GM23248 (cell line): Measurements from ENCODE around the gene ARL1. TPM values are rescaled to one million over a fixed set of nuclear protein-coding genes. Genes with fewer than 3 reads are reported as not detected.
"Not testable (repeated sequence)": the region's sequence is repeated elsewhere in the genome, so short reads cannot be mapped to it uniquely, and the experiment has no call there.

Source experiments
- DNase-seq: peaks from one replicate; pipeline ENCODE4 v3.0.0-alpha.2; 2015
- H2AFZ ChIP-seq: fragments of 200-600 bp; sonication (generic); 2 replicates; pipeline ENCODE4 v1.6.1; 2016; ENCODE audit warnings: antibody characterized with exemption
- H3F3A ChIP-seq: fragments of 200-600 bp; sonication (generic); 2 replicates; pipeline ENCODE4 v1.6.1; 2016; ENCODE audit warnings: mild to moderate bottlenecking, antibody characterized with exemption, mixed run types; ENCODE audit not compliant: insufficient read depth
- H3K27ac ChIP-seq: fragments of 200-600 bp; sonication (generic); 2 replicates; pipeline ENCODE4 v1.5.1; 2016; ENCODE audit warnings: mild to moderate bottlenecking
- H3K27me3 ChIP-seq: fragments of 200-600 bp; sonication (generic); replicated peaks from 2 replicates; pipeline ENCODE4 v1.6.1; 2016; ENCODE audit warnings: mild to moderate bottlenecking; ENCODE audit not compliant: insufficient read depth
- H3K36me3 ChIP-seq: fragments of 200-600 bp; sonication (generic); 2 replicates; pipeline ENCODE4 v1.6.1; 2016; ENCODE audit warnings: low read depth, mild to moderate bottlenecking
- H3K4me1 ChIP-seq: fragments of 200-600 bp; sonication (generic); 2 replicates; pipeline ENCODE4 v1.6.1; 2016; ENCODE audit warnings: mild to moderate bottlenecking; ENCODE audit not compliant: insufficient read depth
- H3K4me2 ChIP-seq: fragments of 200-600 bp; sonication (generic); one replicate; pipeline ENCODE4 v1.6.1; 2016; ENCODE audit warnings: mild to moderate bottlenecking; ENCODE audit not compliant: unreplicated experiment
- H3K4me3 ChIP-seq: fragments of 200-600 bp; sonication (generic); 2 replicates; pipeline ENCODE4 v1.5.1; 2016; ENCODE audit warnings: mild to moderate bottlenecking
- H3K79me2 ChIP-seq: fragments of 200-600 bp; sonication (generic); 2 replicates; pipeline ENCODE4 v1.6.1; 2016; ENCODE audit warnings: mild to moderate bottlenecking; ENCODE audit not compliant: insufficient read depth
- H3K9ac ChIP-seq: fragments of 200-600 bp; sonication (generic); 2 replicates; pipeline ENCODE4 v1.6.1; 2016; ENCODE audit warnings: mild to moderate bottlenecking
- H3K9me2 ChIP-seq: fragments of 200-600 bp; sonication (generic); 2 replicates; pipeline ENCODE4 v1.6.1; 2016; ENCODE audit warnings: mixed run types, mild to moderate bottlenecking, moderate library complexity; ENCODE audit not compliant: insufficient read depth
- H3K9me3 ChIP-seq: fragments of 200-600 bp; sonication (generic); one replicate; pipeline ENCODE4 v1.6.1; 2017; ENCODE audit warnings: low read depth
- H4K20me1 ChIP-seq: fragments of 200-600 bp; sonication (generic); 2 replicates; pipeline ENCODE4 v1.6.0; 2016; ENCODE audit not compliant: insufficient read depth
- EZH2 ChIP-seq: fragments of 200-600 bp; sonication (generic); IDR thresholded peaks from 2 replicates; pipeline ENCODE4 v1.6.1; 2018; ENCODE audit warnings: antibody characterized with exemption, mild to moderate bottlenecking; ENCODE audit not compliant: insufficient read depth, poor library complexity, severe bottlenecking
- EZH2phosphoT487 ChIP-seq: fragments of 200-600 bp; sonication (generic); IDR thresholded peaks from 2 replicates; pipeline ENCODE4 v1.6.1; 2018; ENCODE audit warnings: antibody characterized with exemption, moderate library complexity, mild to moderate bottlenecking, low read depth; ENCODE audit not compliant: insufficient read depth
- WGBS, 2 experiments: methylation state at CpG; one replicate each; pipeline ENCODE4 v1.1.6; 2015 to 2017; ENCODE audit warnings: low lambda C conversion rate in 2 of 2, low coverage in 1 of 2; ENCODE audit errors: missing lambda C conversion rate in 2 of 2; 5-methylcytosine and 5-hydroxymethylcytosine counted together
- in situ Hi-C: fragments of 300-500 bp; cut with MboI; formaldehyde crosslinking; loops from 2 replicates; pipeline ENCODE4 v1.15.0; 2020
- polyA plus RNA-seq: library from polyadenylated mRNA; unstranded; fragments of >200 nt; fragmentation: Nextera tagmentation; extraction: Ambion mirVana; gene quantifications from 2 replicates; pipeline ENCODE4 v1.2.1, GENCODE V29; 2016
- total RNA-seq: library from RNA; depleted of rRNA; stranded (reverse); fragments of >200 nt; shearing (Covaris generic); gene quantifications from 2 replicates; pipeline ENCODE4 v1.2.3, GENCODE V29; 2014

The ARL1 gene
- total and polyA plus RNA-seq, 2 experiments from 2014 or later = 80.2 to 150 TPM

DNA sequence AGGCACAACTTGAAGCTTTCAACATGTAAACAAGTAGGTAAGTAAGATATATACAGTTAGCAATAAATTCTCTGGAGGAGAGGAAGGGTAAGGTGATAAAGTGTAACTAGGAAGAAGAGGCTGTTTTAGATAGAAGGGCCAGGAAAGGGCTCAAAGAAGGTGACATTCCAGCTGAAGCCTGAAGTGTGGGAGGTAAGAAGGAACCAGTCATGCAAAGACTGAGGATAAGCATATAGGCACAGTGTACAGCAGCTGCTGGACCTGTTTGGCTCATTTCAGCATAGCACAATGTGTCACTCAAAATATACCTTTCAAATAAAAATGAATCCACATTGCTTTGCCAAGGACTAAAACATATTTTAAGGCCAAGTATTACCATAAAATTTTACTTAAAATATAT, 28.6 kb upstream of the ARL1 start:
- in situ Hi-C loops = no loop called here
- no peak for DNase-seq
- H3K27me3 ChIP-seq = no peaks in the 10 kb centered on the region
- H3F3A ChIP-seq = no peaks in the 10 kb centered on the region
- no peaks in the 10 kb centered on the region for H3K36me3 ChIP-seq
- no peaks in the 10 kb centered on the region for H4K20me1 ChIP-seq
- no peak overlapping the region for H3K4me3 ChIP-seq
- TF ChIP-seq EZH2 = no peak
- TF ChIP-seq EZH2phosphoT487 = no peak
- H3K27ac ChIP-seq = no peak overlapping the region
- no peaks in the 10 kb centered on the region for H3K79me2 ChIP-seq
- no peaks in the 10 kb centered on the region for H3K9me2 ChIP-seq
- no peaks in the 10 kb centered on the region for H3K9me3 ChIP-seq
- H3K4me2 ChIP-seq = no peak overlapping the region
- no peak overlapping the region for H3K9ac ChIP-seq
- H3K4me1 ChIP-seq = no peaks in the 10 kb centered on the region
- H2AFZ ChIP-seq = no peak overlapping the region

DNA sequence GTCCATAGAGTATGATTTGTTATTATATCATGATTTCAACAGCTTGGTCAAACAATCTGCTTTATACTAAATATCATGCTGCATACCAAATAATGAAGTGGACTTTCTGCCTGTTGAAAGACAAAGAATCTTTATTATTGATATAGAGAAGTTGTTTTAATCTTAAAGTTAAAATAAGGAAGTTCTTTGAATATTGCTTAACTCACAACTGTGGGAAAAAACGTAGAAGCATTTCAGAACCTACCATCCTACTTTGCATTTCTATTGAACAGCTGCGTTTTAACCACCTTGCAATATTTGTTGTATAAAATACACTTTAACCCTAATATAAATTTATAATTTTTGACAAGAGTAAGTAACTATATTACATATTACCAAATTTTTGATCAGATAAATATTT, 22.9 kb upstream of the ARL1 start:
- Histone ChIP-seq H3F3A (no peaks in the 10 kb centered on the region), H3K4me1 (no peaks in the 10 kb centered on the region), H3K4me3 (no peak overlapping the region), H3K79me2 (no peaks in the 10 kb centered on the region), H3K9me3 (no peaks in the 10 kb centered on the region), H2AFZ (no peak overlapping the region), H3K9me2 (no peaks in the 10 kb centered on the region), H3K4me2 (no peak overlapping the region), H3K27ac (no peak overlapping the region), H3K36me3 (no peaks in the 10 kb centered on the region), H3K9ac (no peak overlapping the region), H3K27me3 (no peaks in the 10 kb centered on the region), H4K20me1 (no peaks in the 10 kb centered on the region)
- TF ChIP-seq EZH2 (no peak), EZH2phosphoT487 (no peak)
- 13 to 24% methylated on average over 2 of the region's 2 CpGs for WGBS, 2 experiments
- DNase-seq = no peak
- in situ Hi-C loops = no loop called here

DNA sequence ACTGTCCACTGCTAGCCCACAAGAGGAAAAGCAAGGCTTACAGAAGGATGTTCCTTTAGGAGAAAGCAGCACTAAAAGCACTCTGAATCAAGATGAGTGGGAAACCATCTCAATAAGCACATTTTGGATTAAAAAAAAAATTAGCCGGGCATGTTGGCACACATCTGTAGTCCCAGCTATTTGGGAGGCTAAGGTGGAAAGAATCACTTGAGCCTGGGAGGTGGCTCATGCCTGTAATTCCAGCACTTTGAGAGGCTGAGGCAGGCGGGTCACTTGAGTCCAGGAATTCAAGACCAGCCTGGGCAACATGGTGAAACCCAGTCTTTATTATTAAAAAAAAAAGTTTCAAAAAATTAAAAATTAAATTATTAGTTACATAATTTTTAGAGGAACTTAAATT, 17.0 kb upstream of the ARL1 start:
- H3F3A ChIP-seq = no peaks in the 10 kb centered on the region
- no peak overlapping the region for H3K4me2 ChIP-seq
- H3K36me3 ChIP-seq = no peaks in the 10 kb centered on the region
- no peaks in the 10 kb centered on the region for H3K27me3 ChIP-seq
- no peaks in the 10 kb centered on the region for H3K9me3 ChIP-seq
- H3K9ac ChIP-seq = no peak overlapping the region
- no peak overlapping the region for H2AFZ ChIP-seq
- no peak for TF ChIP-seq EZH2
- TF ChIP-seq EZH2phosphoT487 = no peak
- no peak for DNase-seq
- no peak overlapping the region for H3K4me3 ChIP-seq
- WGBS, 2 experiments = 39 to 45% methylated on average over 2 of the region's 2 CpGs
- no peaks in the 10 kb centered on the region for H3K4me1 ChIP-seq
- in situ Hi-C loops = no loop called here
- no peaks in the 10 kb centered on the region for H4K20me1 ChIP-seq
- no peak overlapping the region for H3K27ac ChIP-seq
- no peaks in the 10 kb centered on the region for H3K9me2 ChIP-seq
- H3K79me2 ChIP-seq = no peaks in the 10 kb centered on the region

DNA sequence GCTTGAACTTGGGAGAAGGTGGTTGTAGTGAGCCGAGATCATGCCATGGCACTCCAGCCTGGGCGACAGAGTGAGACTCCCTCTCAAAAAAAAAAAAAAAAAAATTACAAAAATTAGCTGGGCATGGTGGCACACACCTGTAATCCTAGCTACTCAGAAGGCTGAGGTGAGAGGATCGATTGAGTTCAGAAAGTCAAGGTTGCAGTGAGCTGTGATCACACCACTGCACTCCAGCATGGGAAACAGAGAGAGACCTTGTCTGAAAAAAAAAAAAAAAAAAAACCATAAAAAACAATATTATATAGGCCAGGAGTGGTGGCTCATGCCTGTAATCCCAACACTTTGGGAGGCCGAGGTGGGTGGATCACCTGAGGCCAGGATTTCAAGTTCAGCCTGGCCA, 14.5 kb upstream of the ARL1 start:
- H3K27me3 ChIP-seq, H3K9me2 ChIP-seq, H3K9me3 ChIP-seq, H2AFZ ChIP-seq, H3K36me3 ChIP-seq, DNase-seq, in situ Hi-C loops, H3K4me3 ChIP-seq, H3K9ac ChIP-seq, H3K4me2 ChIP-seq, H4K20me1 ChIP-seq, H3K79me2 ChIP-seq, H3K27ac ChIP-seq, H3K4me1 ChIP-seq, H3F3A ChIP-seq: not testable (repeated sequence)
- 68 to 75% methylated on average over 4 of the region's 4 CpGs for WGBS, 2 experiments

DNA sequence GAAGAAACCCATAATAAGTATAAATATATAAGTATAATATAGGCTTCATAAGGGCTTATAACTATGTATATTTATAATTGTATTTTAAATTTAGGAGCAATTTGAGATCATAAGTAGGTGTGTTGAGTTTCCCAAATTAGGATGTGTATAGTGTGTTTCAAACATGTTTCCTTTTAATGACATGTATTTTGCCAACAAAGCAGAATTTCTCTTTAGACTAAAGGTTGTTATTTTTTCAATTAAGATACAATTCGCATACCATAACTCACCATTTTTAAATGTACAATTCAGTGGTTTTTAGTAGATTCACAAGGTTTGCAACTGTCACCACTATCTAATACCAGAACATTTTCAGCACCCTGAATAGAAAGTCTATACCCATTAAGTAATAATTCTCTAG, 7.7 kb upstream of the ARL1 start:
- H3K9me2 ChIP-seq = no peaks in the 10 kb centered on the region
- 95% methylated on average over 1 of the region's 1 CpG for WGBS, 2 experiments
- H3K27ac ChIP-seq = no peak overlapping the region
- no peak overlapping the region for H3K9ac ChIP-seq
- H3F3A ChIP-seq = no peaks in the 10 kb centered on the region
- in situ Hi-C loops = no loop called here
- H3K9me3 ChIP-seq = no peaks in the 10 kb centered on the region
- H2AFZ ChIP-seq = no peak overlapping the region
- no peaks in the 10 kb centered on the region for H3K36me3 ChIP-seq
- H3K4me2 ChIP-seq = no peak overlapping the region
- H3K4me3 ChIP-seq = no peak overlapping the region
- no peaks in the 10 kb centered on the region for H3K79me2 ChIP-seq
- H3K4me1 ChIP-seq = no peaks in the 10 kb centered on the region
- DNase-seq = no peak
- H4K20me1 ChIP-seq = no peaks in the 10 kb centered on the region
- H3K27me3 ChIP-seq = no peaks in the 10 kb centered on the region
- no peak for TF ChIP-seq EZH2
